GM12801 (cell line): Measurements from ENCODE around the gene WFDC1.

Experiments used
- CTCF ChIP-seq: IDR thresholded peaks from one replicate; pipeline ENCODE4 v1.5.1; 2011; ENCODE audit warnings: control low read depth; ENCODE audit not compliant: insufficient read length; ENCODE audit errors: extremely low read depth

The WFDC1 gene

GRCh38 chr16:84378099-84378498 lies 83.4 kb downstream of the WFDC1 start:
- no peak for TF ChIP-seq CTCF

DNA sequence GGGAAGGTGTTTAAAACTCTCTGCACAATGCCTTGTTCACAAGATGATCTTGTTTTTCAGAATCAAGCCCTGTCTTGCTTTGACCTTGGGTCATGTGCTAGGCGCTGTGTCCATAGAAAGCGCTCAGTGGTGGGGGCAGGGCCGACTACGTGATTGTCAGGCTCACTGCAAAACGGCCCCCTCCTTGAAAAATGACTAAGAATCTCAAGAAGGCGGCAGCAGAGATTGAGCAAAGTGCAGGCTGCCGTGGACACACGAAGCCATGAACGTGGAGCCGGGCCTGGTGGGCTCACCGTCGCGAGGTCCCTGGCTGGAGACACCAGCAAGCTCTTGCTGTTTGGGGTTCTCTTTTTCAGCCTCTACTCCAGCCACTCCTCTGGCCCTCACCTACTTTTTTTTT lies 83.9 kb downstream of the WFDC1 start:
- no peak for TF ChIP-seq CTCF

DNA sequence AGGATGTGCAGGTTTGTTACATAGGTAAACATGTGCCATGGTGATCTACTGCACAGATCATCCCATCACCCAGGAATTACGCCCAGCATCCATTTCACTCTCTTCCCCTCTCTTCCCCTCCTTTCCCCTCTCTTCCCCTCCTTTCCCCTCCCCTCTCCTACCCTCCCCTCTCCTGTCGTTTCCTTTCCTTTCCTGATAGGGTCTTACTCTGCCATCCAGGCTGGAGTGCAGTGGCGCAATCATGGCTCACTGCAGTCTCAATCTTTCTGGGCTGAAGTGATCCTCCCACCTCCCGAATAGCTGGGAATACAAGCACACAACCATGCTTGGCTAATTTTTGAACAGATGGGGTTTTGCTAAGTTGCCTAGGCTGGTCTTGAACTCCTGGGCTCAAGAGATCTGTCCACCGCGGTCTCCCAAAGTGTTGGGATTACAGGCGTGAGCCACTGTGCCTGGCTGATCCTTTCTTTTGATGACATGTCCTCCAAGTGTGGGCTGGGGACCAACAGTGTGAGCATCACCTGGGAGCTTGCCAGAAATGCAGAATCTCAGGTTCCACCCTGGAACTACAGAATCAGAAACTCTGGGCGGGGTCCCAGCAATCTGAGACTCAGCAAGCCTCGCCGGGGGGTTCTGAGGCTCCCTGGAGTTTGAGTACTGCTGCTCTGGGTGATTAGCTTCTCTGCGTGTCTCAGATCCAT lies 84.5 kb downstream of the WFDC1 start:
- TF ChIP-seq CTCF = no peak
